Measurements from ENCODE around the gene ALK. TPM values are rescaled to one million over a fixed set of nuclear protein-coding genes. Genes with fewer than 3 reads are reported as not detected.

Gene ALK
- total RNA-seq, 1 experiment from 2014 or later: 0.06 TPM

GRCh38 chr2:29162204-29162928 is 759.0 kb downstream of the ALK start:
- no peak for DNase-seq (ENCODE audit: low read depth)

GRCh38 chr2:29160184-29160583 is 761.2 kb downstream of the ALK start:
- DNase-seq (ENCODE audit: low read depth): no peak

- no peak for DNase-seq (ENCODE audit: low read depth)
Observed at GRCh38 chr2:29159125-29159524, 762.3 kb downstream of the ALK start.

DNA sequence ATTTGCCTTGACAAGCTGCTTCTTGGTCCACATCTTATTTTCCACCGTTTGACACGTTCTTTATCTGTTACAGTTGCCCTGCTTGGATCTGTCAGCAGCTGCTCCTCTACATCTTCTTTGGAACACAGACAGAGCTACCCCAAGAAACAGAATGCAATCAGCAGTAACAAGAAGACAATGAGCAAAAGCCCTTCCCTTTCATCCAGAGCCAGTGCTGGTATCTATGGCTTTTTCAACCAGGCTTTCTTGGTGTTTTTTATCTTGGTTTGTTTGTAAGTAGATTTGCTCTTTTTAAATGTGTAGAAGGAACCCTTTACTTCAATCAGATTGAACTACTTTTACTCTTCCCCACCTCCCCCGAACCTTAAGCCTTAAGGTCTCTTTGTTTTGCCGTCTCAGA is 764.3 kb downstream of the ALK start:
- no peak for DNase-seq (ENCODE audit: low read depth)

GRCh38 chr2:29155578-29155977 is 765.8 kb downstream of the ALK start:
- no peak for DNase-seq (ENCODE audit: low read depth)

DNA sequence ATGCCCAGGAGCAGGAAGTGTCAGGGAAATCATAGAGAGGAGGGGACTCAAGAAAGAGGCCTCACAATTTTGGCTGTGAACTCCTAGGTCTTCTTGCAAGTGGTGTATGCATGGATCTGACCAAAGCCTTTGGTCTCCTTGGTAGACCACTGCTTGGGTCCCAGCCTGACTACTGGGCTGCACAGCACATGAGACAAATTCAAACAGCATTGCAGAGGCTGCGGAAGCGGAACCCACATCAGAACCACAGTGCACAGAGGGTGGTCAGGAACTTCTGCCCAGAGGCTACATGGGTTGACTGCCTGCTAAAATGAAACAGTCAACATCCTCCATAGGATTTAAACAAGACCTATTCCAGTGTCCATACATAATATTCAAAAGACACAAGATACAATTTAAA is 766.8 kb downstream of the ALK start:
- no peak for DNase-seq (ENCODE audit: low read depth)

DNA sequence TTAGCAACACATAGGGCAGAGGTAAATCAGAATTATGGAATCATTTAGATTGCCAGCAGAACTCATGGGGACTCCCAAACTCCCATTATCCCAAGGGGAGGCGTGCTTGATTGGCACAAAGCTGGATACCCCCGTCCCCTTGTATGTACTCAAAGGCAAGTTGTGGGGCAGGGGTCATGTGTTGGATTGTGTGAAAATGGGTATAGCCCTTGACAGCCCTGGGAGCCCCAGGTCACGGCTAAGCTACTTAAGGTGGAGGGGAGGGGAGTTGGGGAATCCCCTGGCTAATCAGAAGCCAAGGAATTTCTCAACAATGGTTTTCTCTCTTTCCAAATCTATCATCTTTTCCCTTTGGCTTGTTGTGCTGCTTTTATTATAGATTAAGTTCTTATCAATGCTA is 773.4 kb downstream of the ALK start:
- DNase-seq (ENCODE audit: low read depth): no peak

DNA sequence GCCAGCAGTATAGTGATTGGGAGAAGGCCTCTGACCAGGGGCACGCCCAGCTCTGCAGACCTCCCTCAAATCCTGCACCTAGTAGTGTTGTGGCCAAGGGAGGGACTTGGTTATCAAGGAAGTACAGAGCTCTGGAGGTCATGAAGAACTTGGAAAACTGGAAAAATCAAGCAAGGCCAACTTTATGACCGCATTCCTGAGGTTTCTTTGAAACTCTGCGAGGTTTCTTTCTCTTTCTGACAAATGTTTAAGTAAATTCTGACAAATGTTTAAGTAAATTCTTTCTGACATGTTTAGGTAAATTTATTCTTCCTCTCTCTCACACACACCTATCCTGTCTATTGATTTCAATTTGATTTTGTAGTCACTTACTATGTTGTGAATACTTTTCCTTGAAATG is 775.2 kb downstream of the ALK start:
- DNase-seq (ENCODE audit: low read depth): no peak

DNA sequence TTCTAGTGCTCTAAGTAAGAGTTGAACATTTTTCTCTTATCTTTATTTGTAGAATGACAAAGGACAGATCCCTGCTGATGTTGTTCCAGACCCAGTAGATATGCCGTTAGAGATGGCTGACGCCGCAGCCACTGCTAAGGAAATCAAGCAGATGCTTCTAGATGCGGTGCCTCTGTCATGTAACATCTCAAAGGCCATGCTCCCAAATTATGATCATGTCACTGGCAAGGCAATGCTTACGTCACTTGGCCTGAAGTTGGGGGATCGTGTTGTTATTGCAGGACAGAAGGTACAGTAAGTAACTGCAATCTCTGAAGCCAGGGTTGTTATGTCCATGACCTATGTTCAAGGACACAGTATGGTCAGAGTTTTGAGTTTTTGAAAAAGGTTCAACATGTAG is 777.7 kb downstream of the ALK start:
- DNase-seq (ENCODE audit: low read depth): no peak

Other genes with a start within 250 kb of the ALK start
- 39.6 and 41.9 TPM in 2 replicates for gene YPEL5, start 225.4 kb upstream of the ALK start, total RNA-seq (2014; rRNA removed)

Measured in LHCN-M2 (cell line).